Ascending aorta (tissue), 2 donors: ENCODE data around the gene MAGEH1. TPM values are rescaled to one million over a fixed set of nuclear protein-coding genes. Genes with fewer than 3 reads are reported as not detected.
A peak's percentile ranks its signal among the peaks of the same experiment; 100 is the strongest.
"Not testable (repeated sequence)": the region's sequence is repeated elsewhere in the genome, so short reads cannot be mapped to it uniquely, and the experiment has no call there.

Experiments
- DNase-seq, 2 donors: peaks; one replicate each; pipeline ENCODE4 v3.0.0-alpha.2; 2019; ENCODE audit warnings: low spot score in 2 of 2
- H3K27ac ChIP-seq, 2 donors: fragments of 200-600 bp; sonication (generic); one replicate each; pipeline ENCODE4 v1.5.1; 2016 to 2017; ENCODE audit warnings: mild to moderate bottlenecking in 1 of 2
- H3K27me3 ChIP-seq: fragments of 200-600 bp; sonication (generic); one replicate; pipeline ENCODE4 v1.5.1; 2017
- H3K36me3 ChIP-seq, 2 donors: fragments of 200-600 bp; sonication (generic); one replicate each; pipeline ENCODE4 v1.5.1; 2016
- H3K4me1 ChIP-seq, 2 donors: fragments of 200-600 bp; sonication (generic); one replicate each; pipeline ENCODE4 v1.5.1; 2016 to 2017; ENCODE audit warnings: mild to moderate bottlenecking in 1 of 2
- H3K4me3 ChIP-seq, 2 donors: fragments of 200-600 bp; sonication (generic); one replicate each; pipeline ENCODE4 v1.5.1; 2016 to 2017; ENCODE audit warnings: mild to moderate bottlenecking in 1 of 2
- H3K9me3 ChIP-seq, 2 donors: fragments of 200-600 bp; sonication (generic); one replicate each; pipeline ENCODE4 v1.5.1; 2016
- intact Hi-C: fragments of 100-400 bp; cut with DNase I; formaldehyde crosslinking; loops from one replicate; pipeline ENCODE4 v1.15.1; 2023
- total RNA-seq: library from RNA; depleted of rRNA; stranded (reverse); fragments of >200 nt; gene quantifications from one replicate; pipeline ENCODE4 v1.1.0, GENCODE V29; 2016
- TF ChIP-seq, protein P1 (sequence below), 3 experiments: fragments of 200-600 bp in 2 of 3; fragments of 450-650 bp in 1 of 3; sonication (generic) in 2 of 3; IDR thresholded peaks; one replicate each; pipeline ENCODE4 v1.5.1; 2016 to 2019; ENCODE audit warnings: antibody characterized with exemption in 3 of 3, mild to moderate bottlenecking in 1 of 3, moderate library complexity in 1 of 3

The MAGEH1 gene
- total RNA-seq, 1 donor from 2014 or later = 37.3 TPM

- DNase-seq = no peak
- no peaks in the 10 kb centered on the region for H3K36me3 ChIP-seq
- TF ChIP-seq, protein P1, sequence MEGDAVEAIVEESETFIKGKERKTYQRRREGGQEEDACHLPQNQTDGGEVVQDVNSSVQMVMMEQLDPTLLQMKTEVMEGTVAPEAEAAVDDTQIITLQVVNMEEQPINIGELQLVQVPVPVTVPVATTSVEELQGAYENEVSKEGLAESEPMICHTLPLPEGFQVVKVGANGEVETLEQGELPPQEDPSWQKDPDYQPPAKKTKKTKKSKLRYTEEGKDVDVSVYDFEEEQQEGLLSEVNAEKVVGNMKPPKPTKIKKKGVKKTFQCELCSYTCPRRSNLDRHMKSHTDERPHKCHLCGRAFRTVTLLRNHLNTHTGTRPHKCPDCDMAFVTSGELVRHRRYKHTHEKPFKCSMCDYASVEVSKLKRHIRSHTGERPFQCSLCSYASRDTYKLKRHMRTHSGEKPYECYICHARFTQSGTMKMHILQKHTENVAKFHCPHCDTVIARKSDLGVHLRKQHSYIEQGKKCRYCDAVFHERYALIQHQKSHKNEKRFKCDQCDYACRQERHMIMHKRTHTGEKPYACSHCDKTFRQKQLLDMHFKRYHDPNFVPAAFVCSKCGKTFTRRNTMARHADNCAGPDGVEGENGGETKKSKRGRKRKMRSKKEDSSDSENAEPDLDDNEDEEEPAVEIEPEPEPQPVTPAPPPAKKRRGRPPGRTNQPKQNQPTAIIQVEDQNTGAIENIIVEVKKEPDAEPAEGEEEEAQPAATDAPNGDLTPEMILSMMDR (IDR thresholded peaks at IDR 0.05) = no peak
- peak overlapping the region; percentile 55 to 91 for H3K4me3 ChIP-seq
- peak overlapping the region; percentile 81 to 85 for H3K27ac ChIP-seq
- intact Hi-C loops = no loop called here
- no peaks in the 10 kb centered on the region for H3K9me3 ChIP-seq
- peaks cover 0 to 2% of the 10 kb centered on the region in 2 donors for H3K4me1 ChIP-seq
- H3K27me3 ChIP-seq = no peaks in the 10 kb centered on the region
Measured at GRCh38 chrX:55452833-55453124, 852 bp downstream of the MAGEH1 start.

DNA sequence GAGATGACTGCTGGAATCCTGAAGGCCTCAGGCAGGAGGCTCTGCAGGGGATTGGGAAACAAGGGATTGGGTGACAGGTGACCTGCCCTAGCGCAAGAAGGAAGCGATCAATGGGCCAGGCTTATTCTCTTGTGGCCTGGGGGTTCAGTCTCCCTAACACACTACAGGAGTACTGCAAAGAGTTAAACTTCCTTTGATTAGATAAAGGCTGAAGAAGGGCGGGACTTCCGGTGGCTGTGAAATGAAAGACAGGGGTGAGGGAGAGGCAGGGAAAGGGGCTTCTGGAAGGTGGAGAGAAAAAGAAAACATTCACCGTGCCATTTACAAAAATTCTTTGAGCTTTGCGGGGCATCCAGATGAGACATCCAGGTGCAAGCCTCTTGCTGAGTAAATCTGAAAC is 3.8 kb downstream of the MAGEH1 start:
- DNase-seq, H3K27ac ChIP-seq, H3K4me3 ChIP-seq, intact Hi-C loops, H3K27me3 ChIP-seq, H3K9me3 ChIP-seq, H3K4me1 ChIP-seq, H3K36me3 ChIP-seq: not testable (repeated sequence)

DNA sequence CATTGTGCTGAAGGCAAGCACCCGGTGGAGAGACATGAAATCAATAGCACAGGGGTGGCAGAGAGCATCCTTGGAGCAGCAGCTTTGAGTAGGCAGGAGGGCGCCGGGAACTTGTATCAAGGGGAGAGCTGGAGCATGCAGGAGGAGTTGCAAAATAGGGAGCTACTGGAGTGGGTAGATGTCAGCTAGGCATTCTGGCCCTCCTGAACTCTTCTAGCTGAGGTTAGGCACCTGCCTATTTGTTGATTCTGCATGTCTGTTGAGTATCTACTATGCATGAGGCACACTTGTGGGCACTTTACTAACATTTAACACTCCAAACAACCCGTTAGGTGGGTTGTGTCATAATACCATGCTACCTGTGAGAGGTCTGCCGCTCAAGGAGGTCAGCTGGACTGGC is 7.5 kb downstream of the MAGEH1 start:
- H3K9me3 ChIP-seq, H3K27me3 ChIP-seq, H3K4me1 ChIP-seq, intact Hi-C loops, H3K27ac ChIP-seq, H3K36me3 ChIP-seq, H3K4me3 ChIP-seq, DNase-seq: not testable (repeated sequence)

DNA sequence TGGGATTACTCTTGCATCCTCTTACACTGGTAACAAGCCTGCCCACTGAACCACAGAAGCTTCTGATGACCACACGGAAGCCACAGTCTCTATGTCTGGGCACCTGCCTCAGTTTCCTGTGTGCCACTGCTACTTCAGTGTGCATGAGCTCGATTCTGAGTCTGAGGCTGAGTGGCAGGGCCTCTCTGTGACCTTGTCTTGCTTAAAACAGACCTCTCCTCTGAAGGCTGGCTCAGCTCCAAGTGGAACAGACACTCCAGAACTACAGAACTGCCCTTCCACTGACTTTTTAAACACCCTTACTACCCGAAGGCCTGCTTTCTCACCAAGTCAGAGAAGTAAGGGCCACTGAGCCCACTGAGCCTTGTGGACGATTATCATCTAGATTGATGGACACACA is 8.0 kb downstream of the MAGEH1 start:
- H3K36me3 ChIP-seq, H3K9me3 ChIP-seq, H3K4me3 ChIP-seq, intact Hi-C loops, H3K4me1 ChIP-seq, DNase-seq, H3K27me3 ChIP-seq, H3K27ac ChIP-seq: not testable (repeated sequence)

DNA sequence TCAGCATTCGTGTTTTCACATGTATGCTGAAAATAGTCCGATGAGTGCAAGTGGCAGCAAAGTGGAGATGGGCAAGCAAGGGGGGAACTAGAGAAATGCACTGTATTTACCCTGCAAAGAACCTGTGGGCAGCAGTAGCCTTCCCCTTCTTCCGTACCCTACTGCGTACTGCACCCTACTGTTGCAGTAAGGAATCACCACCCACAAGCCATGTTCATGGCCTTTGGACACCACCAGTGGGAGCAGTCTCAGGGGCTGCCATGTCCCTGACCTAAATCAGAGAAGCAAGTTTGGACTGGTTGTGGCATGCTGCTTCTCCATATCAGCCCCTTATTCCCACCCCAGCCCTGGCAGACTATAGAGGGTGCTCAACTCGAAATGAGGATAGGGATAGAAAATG is 12.1 kb downstream of the MAGEH1 start:
- H3K4me3 ChIP-seq, DNase-seq, H3K27ac ChIP-seq, H3K36me3 ChIP-seq, intact Hi-C loops, H3K4me1 ChIP-seq, H3K27me3 ChIP-seq, H3K9me3 ChIP-seq: not testable (repeated sequence)

DNA sequence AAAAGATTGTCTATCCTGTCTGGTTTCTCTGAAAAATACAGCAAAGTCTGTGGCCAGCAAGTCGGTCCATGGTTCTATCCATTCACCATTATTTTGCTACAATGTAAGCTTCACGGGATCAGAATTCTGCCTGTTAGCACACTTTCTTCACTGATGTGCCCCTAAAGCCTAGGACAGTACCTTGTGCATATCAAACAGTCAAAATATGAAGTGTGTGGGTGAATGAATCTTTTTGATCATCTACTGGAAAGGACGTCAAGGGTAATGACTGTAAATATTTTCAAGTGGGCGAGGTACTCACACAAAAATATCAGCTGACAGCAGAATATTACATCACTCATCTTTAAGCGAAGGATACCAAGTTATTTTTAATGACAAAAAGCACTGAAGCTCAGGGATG is 13.2 kb downstream of the MAGEH1 start:
- DNase-seq, H3K9me3 ChIP-seq, intact Hi-C loops, H3K4me1 ChIP-seq, H3K27me3 ChIP-seq, H3K4me3 ChIP-seq, H3K36me3 ChIP-seq, H3K27ac ChIP-seq: not testable (repeated sequence)

DNA sequence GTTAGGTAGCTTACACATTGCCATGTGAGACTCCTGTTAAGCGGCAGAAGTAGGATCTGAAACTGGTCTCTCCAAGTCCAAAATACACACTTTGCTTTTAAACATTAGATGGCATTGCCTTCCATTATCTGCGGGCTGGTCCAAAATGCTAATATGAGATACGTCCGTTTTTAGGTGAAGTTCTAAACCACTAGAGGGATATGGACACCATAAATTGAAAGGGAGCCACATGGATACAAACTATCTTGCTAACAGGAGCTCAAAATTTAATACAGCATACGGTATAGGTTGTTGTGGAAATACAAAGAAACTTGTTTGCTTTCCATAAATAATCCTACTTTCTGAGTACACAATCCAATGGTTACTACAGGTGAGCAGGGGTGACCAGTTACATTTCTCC is 13.9 kb downstream of the MAGEH1 start:
- H3K27ac ChIP-seq, H3K36me3 ChIP-seq, H3K27me3 ChIP-seq, intact Hi-C loops, H3K4me3 ChIP-seq, H3K4me1 ChIP-seq, DNase-seq, H3K9me3 ChIP-seq: not testable (repeated sequence)

DNA sequence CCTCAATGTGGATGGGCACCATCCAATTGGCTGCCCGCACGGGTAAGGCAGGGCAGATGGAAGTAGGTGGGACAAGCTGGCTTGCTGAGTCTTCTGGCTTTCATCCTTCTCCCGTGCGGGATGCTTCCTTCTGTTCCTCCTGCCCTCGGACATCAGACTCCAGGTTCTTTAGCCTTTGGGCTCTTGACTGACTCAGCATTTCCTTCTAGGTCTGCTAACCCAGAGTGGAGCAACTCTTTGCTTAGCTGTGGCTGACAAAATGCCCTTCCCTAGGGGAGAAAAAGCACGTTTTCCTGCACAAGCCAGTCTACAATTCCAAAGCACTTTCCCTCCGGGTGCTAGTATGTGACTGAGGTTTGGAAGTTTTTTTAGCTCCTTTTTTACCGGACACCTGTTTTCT is 28.0 kb downstream of the MAGEH1 start:
- H3K27me3 ChIP-seq, H3K9me3 ChIP-seq, intact Hi-C loops, DNase-seq, H3K27ac ChIP-seq, H3K4me1 ChIP-seq, H3K4me3 ChIP-seq, H3K36me3 ChIP-seq: not testable (repeated sequence)

- intact Hi-C loops = no loop called here
- no peaks in the 10 kb centered on the region for H3K36me3 ChIP-seq
- no peak overlapping the region for H3K27ac ChIP-seq
- no peaks in the 10 kb centered on the region for H3K9me3 ChIP-seq
- TF ChIP-seq, protein P1 (IDR thresholded peaks at IDR 0.05) = no peak
- H3K4me3 ChIP-seq = no peak overlapping the region
- no peaks in the 10 kb centered on the region for H3K4me1 ChIP-seq
- no peaks in the 10 kb centered on the region for H3K27me3 ChIP-seq
- no peak for DNase-seq
Measured at GRCh38 chrX:55480390-55481062, 28.6 kb downstream of the MAGEH1 start.
